Measurements from ENCODE around the gene IDI2. TPM values are rescaled to one million over a fixed set of nuclear protein-coding genes. Genes with fewer than 3 reads are reported as not detected.

Gene IDI2
- polyA plus RNA-seq, 3 donors, result not detected

DNA sequence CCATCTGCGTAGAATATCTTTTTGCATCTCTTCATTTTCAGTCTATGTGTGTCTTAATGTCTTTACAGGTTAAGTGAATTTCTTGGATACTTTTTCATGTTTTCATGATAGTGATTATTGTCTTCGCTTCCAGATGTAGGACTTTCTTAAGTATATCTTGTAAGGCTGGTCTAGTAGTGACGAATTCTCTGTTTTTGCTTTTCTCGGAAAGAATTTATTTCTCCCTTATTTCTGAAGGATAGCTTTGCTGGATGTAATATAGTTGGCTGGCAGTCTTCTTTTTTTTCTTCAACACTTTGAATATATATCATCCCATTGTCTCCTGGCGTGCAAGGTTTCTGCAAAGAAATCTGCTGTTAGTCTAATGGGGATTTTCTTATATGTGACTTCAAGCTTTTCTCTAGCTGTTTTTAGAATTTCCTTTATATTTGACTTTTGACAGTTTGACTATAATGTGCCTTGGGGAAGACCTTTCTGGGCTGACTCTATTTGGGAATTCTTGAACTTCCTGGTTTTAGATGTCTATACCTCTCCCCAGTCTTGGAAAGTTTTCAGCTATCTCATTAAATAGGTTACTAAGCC, 23.1 kb downstream of the IDI2 start:
- H2AFZ ChIP-seq (ENCODE audit: insufficient read depth, low read depth, low read length, poor library complexity, severe bottlenecking), result no peak overlapping the region
- peaks cover 24% of the 10 kb centered on the region for H3K79me2 ChIP-seq (ENCODE audit: insufficient read depth, low read length)
- no CpG with 5 or more reads among the region's 5 CpGs for WGBS (ENCODE audit: insufficient coverage)
- DNase-seq, result no peak
- Mint-ChIP-seq H3K27ac (peak overlapping the region in 1 of 7 donors; percentile 21), H3K4me1 (no peaks in the 10 kb centered on the region), H3K27me3 (ENCODE audit: low read depth in 3 of 3) (no peaks in the 10 kb centered on the region), H3K36me3 (peaks cover 88 to 100% of the 10 kb centered on the region in 2 donors), H3K9me3 (peaks cover 8 to 22% (median 18%) of the 10 kb centered on the region in 7 donors), H3K4me3 (no peak overlapping the region)
- H3K9me3 ChIP-seq (replicated peaks in 1 of 2; ENCODE audit: control insufficient read depth in 1 of 2, insufficient read depth in 1 of 2, low read length in 2 of 2), result peaks cover 6 to 9% of the 10 kb centered on the region in 2 donors
- H3K4me3 ChIP-seq (replicated peaks in 1 of 3; ENCODE audit: low read depth in 2 of 3, low read length in 3 of 3), result no peak overlapping the region
- no peaks in the 10 kb centered on the region for H3K27me3 ChIP-seq (ENCODE audit: control insufficient read depth in 2 of 2, insufficient read depth in 2 of 2, low read length in 2 of 2)
- no peak overlapping the region for H3K9ac ChIP-seq (ENCODE audit: insufficient read depth, low read length, poor library complexity, severe bottlenecking)
- no peak overlapping the region for H3K27ac ChIP-seq (ENCODE audit: low read depth in 1 of 2, low read length in 2 of 2)
- intact Hi-C loops (cut with micrococcal nuclease), result no loop called here
- peaks cover 92 to 100% of the 10 kb centered on the region in 2 donors for H3K36me3 ChIP-seq (replicated peaks in 1 of 2; ENCODE audit: control insufficient read depth in 1 of 2, insufficient read depth in 2 of 2, low read length in 2 of 2)
- TF ChIP-seq, protein P1, sequence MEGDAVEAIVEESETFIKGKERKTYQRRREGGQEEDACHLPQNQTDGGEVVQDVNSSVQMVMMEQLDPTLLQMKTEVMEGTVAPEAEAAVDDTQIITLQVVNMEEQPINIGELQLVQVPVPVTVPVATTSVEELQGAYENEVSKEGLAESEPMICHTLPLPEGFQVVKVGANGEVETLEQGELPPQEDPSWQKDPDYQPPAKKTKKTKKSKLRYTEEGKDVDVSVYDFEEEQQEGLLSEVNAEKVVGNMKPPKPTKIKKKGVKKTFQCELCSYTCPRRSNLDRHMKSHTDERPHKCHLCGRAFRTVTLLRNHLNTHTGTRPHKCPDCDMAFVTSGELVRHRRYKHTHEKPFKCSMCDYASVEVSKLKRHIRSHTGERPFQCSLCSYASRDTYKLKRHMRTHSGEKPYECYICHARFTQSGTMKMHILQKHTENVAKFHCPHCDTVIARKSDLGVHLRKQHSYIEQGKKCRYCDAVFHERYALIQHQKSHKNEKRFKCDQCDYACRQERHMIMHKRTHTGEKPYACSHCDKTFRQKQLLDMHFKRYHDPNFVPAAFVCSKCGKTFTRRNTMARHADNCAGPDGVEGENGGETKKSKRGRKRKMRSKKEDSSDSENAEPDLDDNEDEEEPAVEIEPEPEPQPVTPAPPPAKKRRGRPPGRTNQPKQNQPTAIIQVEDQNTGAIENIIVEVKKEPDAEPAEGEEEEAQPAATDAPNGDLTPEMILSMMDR (IDR thresholded peaks at IDR 0.05), result no peak
- H3K4me2 ChIP-seq (replicated peaks; ENCODE audit: extremely low read depth, low read length, poor library complexity, severe bottlenecking), result no peak overlapping the region
- H3K4me1 ChIP-seq (ENCODE audit: control insufficient read depth in 1 of 2, insufficient read depth in 2 of 2, low read length in 2 of 2), result no peaks in the 10 kb centered on the region
- peaks cover 20% of the 10 kb centered on the region for H4K20me1 ChIP-seq (ENCODE audit: insufficient read depth, low read length)

DNA sequence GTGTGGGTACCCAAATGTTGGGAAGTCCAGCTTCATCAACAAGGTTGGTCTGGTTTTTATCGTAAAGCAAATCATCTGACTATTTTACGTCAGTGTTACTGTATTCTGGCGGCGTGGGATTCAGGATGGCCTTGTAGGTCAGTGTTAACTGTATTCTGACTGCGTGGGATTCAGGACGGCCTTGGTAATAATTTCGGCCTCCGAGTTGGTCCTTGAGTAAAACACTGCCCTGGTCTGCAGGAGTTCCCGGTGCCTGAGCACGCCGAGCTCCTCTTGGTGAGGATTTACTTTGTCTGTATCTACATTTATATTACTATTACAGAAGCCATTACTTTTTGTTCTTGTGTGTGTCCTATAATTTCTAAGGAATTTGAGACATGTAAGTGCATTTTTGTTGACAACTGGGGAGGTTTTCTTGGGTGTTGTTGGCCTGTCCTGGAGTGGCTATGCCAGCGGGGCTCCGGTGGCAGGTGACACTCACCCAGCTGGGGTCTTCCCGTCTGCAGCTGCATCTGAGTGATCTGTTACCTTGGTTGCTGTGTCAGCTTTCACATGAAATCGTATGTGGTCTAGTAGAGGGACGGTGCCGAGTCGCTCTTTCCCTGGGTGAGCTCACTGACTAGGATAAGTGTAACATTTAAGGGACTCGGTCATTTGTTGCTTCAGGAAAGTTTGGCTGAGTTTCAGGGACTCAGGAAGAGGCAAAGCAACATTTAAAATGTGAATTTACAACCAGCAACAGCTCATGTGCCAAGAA, 28.2 kb downstream of the IDI2 start:
- Histone ChIP-seq H3K27me3 (ENCODE audit: control insufficient read depth in 2 of 2, insufficient read depth in 2 of 2, low read length in 2 of 2) (no peaks in the 10 kb centered on the region), H3K4me2 (replicated peaks; ENCODE audit: extremely low read depth, low read length, poor library complexity, severe bottlenecking) (no peak overlapping the region), H3K27ac (ENCODE audit: low read depth in 1 of 2, low read length in 2 of 2) (no peak overlapping the region), H4K20me1 (ENCODE audit: insufficient read depth, low read length) (peaks cover 13% of the 10 kb centered on the region), H3K9ac (ENCODE audit: insufficient read depth, low read length, poor library complexity, severe bottlenecking) (no peak overlapping the region), H3K9me3 (replicated peaks in 1 of 2; ENCODE audit: control insufficient read depth in 1 of 2, insufficient read depth in 1 of 2, low read length in 2 of 2) (peaks cover 6 to 7% of the 10 kb centered on the region in 2 donors), H3K36me3 (replicated peaks in 1 of 2; ENCODE audit: control insufficient read depth in 1 of 2, insufficient read depth in 2 of 2, low read length in 2 of 2) (peaks cover 92 to 100% of the 10 kb centered on the region in 2 donors), H3K4me3 (replicated peaks in 1 of 3; ENCODE audit: low read depth in 2 of 3, low read length in 3 of 3) (no peak overlapping the region), H3K4me1 (ENCODE audit: control insufficient read depth in 1 of 2, insufficient read depth in 2 of 2, low read length in 2 of 2) (no peaks in the 10 kb centered on the region), H2AFZ (ENCODE audit: insufficient read depth, low read depth, low read length, poor library complexity, severe bottlenecking) (no peak overlapping the region), H3K79me2 (ENCODE audit: insufficient read depth, low read length) (peaks cover 25% of the 10 kb centered on the region)
- intact Hi-C loops (cut with micrococcal nuclease), result no loop called here
- 96% methylated on average over 12 of the region's 19 CpGs for WGBS (ENCODE audit: insufficient coverage)
- H3K27me3 Mint-ChIP-seq (ENCODE audit: low read depth in 3 of 3), result peaks cover 0 to 1% (median 0%) of the 10 kb centered on the region in 3 donors
- H3K27ac Mint-ChIP-seq, result no peak overlapping the region
- no peak overlapping the region for H3K4me3 Mint-ChIP-seq
- no peaks in the 10 kb centered on the region for H3K4me1 Mint-ChIP-seq
- TF ChIP-seq, protein P1 (IDR thresholded peaks at IDR 0.05), result no peak
- no peak for DNase-seq
- peaks cover 88 to 100% of the 10 kb centered on the region in 2 donors for H3K36me3 Mint-ChIP-seq
- H3K9me3 Mint-ChIP-seq, result peaks cover 7 to 21% (median 14%) of the 10 kb centered on the region in 7 donors

Data from CD14-positive monocyte (primary cell).